SK-N-SH treated with all-trans-retinoic acid at 6 μM for 48 hours (cell line): ENCODE measurements around the gene CTIF.

ENCODE experiments used
- ATAC-seq: fragments of 200-7000 bp; cut with Tn5 transposase; 3 replicates; pipeline ENCODE4 v1.9.1; 2020; ENCODE audit warnings: mild to moderate bottlenecking, moderate library complexity
- ARNTL ChIP-seq: fragments of 450-650 bp; formaldehyde crosslinking; IDR thresholded peaks from 2 replicates; pipeline ENCODE4 v1.5.0; 2020; ENCODE audit warnings: low read depth, mild to moderate bottlenecking, moderate library complexity, borderline replicate concordance
- BACH2 ChIP-seq: fragments of 250-450 bp; sonication (Bioruptor Pico); IDR thresholded peaks from 2 replicates; pipeline ENCODE4 v1.9.0; 2021; ENCODE audit warnings: mild to moderate bottlenecking, borderline replicate concordance
- CREB5 ChIP-seq: fragments of 250-450 bp; sonication (Bioruptor Pico); IDR thresholded peaks from 2 replicates; pipeline ENCODE4 v1.5.1; 2020; ENCODE audit warnings: low read depth, mild to moderate bottlenecking, moderate library complexity
- CSDC2 ChIP-seq: fragments of 250-450 bp; sonication (Bioruptor Pico); IDR thresholded peaks from 2 replicates; pipeline ENCODE4 v1.5.0; 2020; ENCODE audit warnings: mild to moderate bottlenecking, moderate library complexity
- CSRNP3 ChIP-seq: fragments of 250-450 bp; sonication (Bioruptor Pico); IDR thresholded peaks from 2 replicates; pipeline ENCODE4 v1.5.1; 2021; ENCODE audit warnings: mild to moderate bottlenecking, moderate library complexity
- ESRRG ChIP-seq: fragments of 250-450 bp; sonication (Bioruptor Pico); IDR thresholded peaks from 2 replicates; pipeline ENCODE4 v1.6.1; 2021; ENCODE audit warnings: mild to moderate bottlenecking
- GLIS3 ChIP-seq: fragments of 250-450 bp; sonication (Bioruptor Pico); IDR thresholded peaks from 2 replicates; pipeline ENCODE4 v1.5.0; 2020; ENCODE audit warnings: mild to moderate bottlenecking, moderate library complexity
- ISL1 ChIP-seq: fragments of 250-450 bp; sonication (Bioruptor Pico); IDR thresholded peaks from 2 replicates; pipeline ENCODE4 v2.1.2; 2022; ENCODE audit warnings: mild to moderate bottlenecking, moderate library complexity
- OSR1 ChIP-seq: fragments of 250-450 bp; sonication (Bioruptor Pico); IDR thresholded peaks from 2 replicates; pipeline ENCODE4 v1.8.0; 2022; ENCODE audit warnings: moderate library complexity, mild to moderate bottlenecking, inconsistent platforms
- PATZ1 ChIP-seq: fragments of 250-450 bp; sonication (Bioruptor Pico); IDR thresholded peaks from 2 replicates; pipeline ENCODE4 v1.8.0; 2020; ENCODE audit warnings: mild to moderate bottlenecking, moderate library complexity, borderline replicate concordance
- PPARA ChIP-seq: fragments of 250-450 bp; sonication (Bioruptor Pico); IDR thresholded peaks from 2 replicates; pipeline ENCODE4 v1.5.0; 2020; ENCODE audit warnings: mild to moderate bottlenecking, borderline replicate concordance
- RARB ChIP-seq: fragments of 250-450 bp; sonication (Bioruptor Pico); IDR thresholded peaks from 2 replicates; pipeline ENCODE4 v1.8.0; 2021; ENCODE audit warnings: mild to moderate bottlenecking, moderate library complexity
- SNAI2 ChIP-seq: fragments of 250-450 bp; sonication (Bioruptor Pico); IDR thresholded peaks from 2 replicates; pipeline ENCODE4 v1.5.0; 2020; ENCODE audit warnings: mild to moderate bottlenecking, moderate library complexity
- TCF4 ChIP-seq: fragments of 250-450 bp; sonication (Bioruptor Pico); IDR thresholded peaks from 2 replicates; pipeline ENCODE4 v1.8.0; 2021; ENCODE audit warnings: mild to moderate bottlenecking, moderate library complexity, borderline replicate concordance
- TOX ChIP-seq: fragments of 250-450 bp; sonication (Bioruptor Pico); IDR thresholded peaks from 2 replicates; pipeline ENCODE4 v1.8.0; 2021; ENCODE audit warnings: mild to moderate bottlenecking, moderate library complexity, borderline replicate concordance
- TSHZ2 ChIP-seq: fragments of 250-450 bp; sonication (Bioruptor Pico); IDR thresholded peaks from 2 replicates; pipeline ENCODE4 v1.5.0; 2020; ENCODE audit warnings: mild to moderate bottlenecking, moderate library complexity
- ZC3H10 ChIP-seq: fragments of 250-450 bp; sonication (Bioruptor Pico); IDR thresholded peaks from 2 replicates; pipeline ENCODE4 v1.5.1; 2021; ENCODE audit warnings: mild to moderate bottlenecking, moderate library complexity
- ZFP3 ChIP-seq: fragments of 250-450 bp; sonication (Bioruptor Pico); IDR thresholded peaks from 2 replicates; pipeline ENCODE4 v1.5.0; 2020; ENCODE audit warnings: mild to moderate bottlenecking, moderate library complexity
- ZFP30 ChIP-seq: fragments of 450-650 bp; formaldehyde crosslinking; IDR thresholded peaks from 2 replicates; pipeline ENCODE4 v1.5.0; 2022; ENCODE audit warnings: mild to moderate bottlenecking, moderate library complexity
- ZNF565 ChIP-seq: fragments of 450-650 bp; formaldehyde crosslinking; conservative IDR thresholded peaks from 2 replicates; pipeline ENCODE4 v1.5.0; 2020; ENCODE audit warnings: low read depth, mild to moderate bottlenecking, moderate library complexity
- ZNF70 ChIP-seq: fragments of 450-650 bp; formaldehyde crosslinking; IDR thresholded peaks from 2 replicates; pipeline ENCODE4 v1.5.0; 2020; ENCODE audit warnings: mild to moderate bottlenecking, moderate library complexity
- ZNF8 ChIP-seq: fragments of 450-650 bp; formaldehyde crosslinking; IDR thresholded peaks from 2 replicates; pipeline ENCODE4 v1.5.0; 2020; ENCODE audit warnings: mild to moderate bottlenecking, moderate library complexity

CTIF gene

GRCh38 chr18:48860269-48861180, 321.7 kb downstream of the CTIF start:
- TF ChIP-seq RARB (CRISPR knock-in tag), result no peak
- TF ChIP-seq TSHZ2 (CRISPR knock-in tag), result no peak
- no peak for TF ChIP-seq ZNF8 (CRISPR knock-in tag)
- TF ChIP-seq ZNF565 (CRISPR knock-in tag), result no peak
- no peak for TF ChIP-seq ARNTL (CRISPR knock-in tag)
- TF ChIP-seq PPARA (CRISPR knock-in tag), result no peak
- TF ChIP-seq TOX (CRISPR knock-in tag), result no peak
- no peak for TF ChIP-seq ZFP3
- no peak for TF ChIP-seq ZNF70 (CRISPR knock-in tag)
- TF ChIP-seq CSRNP3 (CRISPR knock-in tag), result no peak
- TF ChIP-seq OSR1 (CRISPR knock-in tag), result no peak
- no peak for TF ChIP-seq CREB5 (CRISPR knock-in tag)
- no peak for TF ChIP-seq ZFP30 (CRISPR knock-in tag)
- ATAC-seq, result no peak

- ATAC-seq, result no peak
- TF ChIP-seq CSRNP3 (CRISPR knock-in tag) (no peak), BACH2 (CRISPR knock-in tag) (no peak), ZFP3 (no peak), RARB (CRISPR knock-in tag) (no peak), ISL1 (no peak), PATZ1 (no peak), SNAI2 (CRISPR knock-in tag) (no peak), CSDC2 (CRISPR knock-in tag) (no peak), ZNF8 (CRISPR knock-in tag) (no peak), ESRRG (no peak), CREB5 (CRISPR knock-in tag) (no peak), GLIS3 (CRISPR knock-in tag) (no peak), TSHZ2 (CRISPR knock-in tag) (no peak), TCF4 (no peak), ZNF70 (CRISPR knock-in tag) (no peak), ZC3H10 (no peak)
Observed at GRCh38 chr18:48861181-48861708, 322.4 kb downstream of the CTIF start.
